T-helper 17 cell (primary cell): ENCODE data around the gene NAA10. TPM values are rescaled to one million over a fixed set of nuclear protein-coding genes. Genes with fewer than 3 reads are reported as not detected.

Experiments
- ATAC-seq: fragments of 150-1000 bp; cut with Tn5 transposase; 2 replicates; pipeline ENCODE4 v1.10.0; 2021; ENCODE audit warnings: mild to moderate bottlenecking, moderate library complexity
- DNase-seq, 3 donors: peaks; one replicate each; pipeline versions ENCODE4 v3.0.0 to v3.0.0-alpha.2; 2020 to 2021
- H3K9me3 ChIP-seq: one replicate; pipeline ENCODE4 v1.7.0; 2013; ENCODE audit warnings: low read length, mild to moderate bottlenecking; ENCODE audit not compliant: control insufficient read depth, poor library complexity, severe bottlenecking
- H3K27ac Mint-ChIP-seq: one replicate; pipeline ENCODE4 v1.8.0; 2022; ENCODE audit warnings: mild to moderate bottlenecking, moderate library complexity, mixed read lengths
- H3K27me3 Mint-ChIP-seq: one replicate; pipeline ENCODE4 v1.8.0; 2022; ENCODE audit warnings: mixed read lengths
- H3K36me3 Mint-ChIP-seq: one replicate; pipeline ENCODE4 v1.8.0; 2022; ENCODE audit warnings: low read depth, mixed read lengths
- H3K4me1 Mint-ChIP-seq: one replicate; pipeline ENCODE4 v1.8.0; 2022; ENCODE audit warnings: mild to moderate bottlenecking, mixed read lengths
- H3K4me3 Mint-ChIP-seq: one replicate; pipeline ENCODE4 v1.8.0; 2022; ENCODE audit warnings: mild to moderate bottlenecking, moderate library complexity, mixed read lengths
- total RNA-seq, 4 donors: library from RNA in 2 of 4; stranded (reverse) in 2 of 4; gene quantifications; one replicate each; pipeline ENCODE4 v1.2.3 and lab custom pipeline; 2022 to 2026

Gene NAA10
- total RNA-seq, 2 donors from 2014 or later: 42.8 to 48.5 TPM

GRCh38 chrX:153900831-153901752, 33.7 kb downstream of the NAA10 start:
- Mint-ChIP-seq H3K36me3 (no peaks in the 10 kb centered on the region), H3K27ac (no peak overlapping the region), H3K4me1 (peaks cover 26% of the 10 kb centered on the region), H3K27me3 (no peaks in the 10 kb centered on the region), H3K4me3 (peak overlapping the region; percentile 68)
- ATAC-seq (peak; percentile 96), DNase-seq (peak; percentile 31 to 43 (median 35))
- H3K9me3 ChIP-seq: no peaks in the 10 kb centered on the region

GRCh38 chrX:153897899-153898298, 36.9 kb downstream of the NAA10 start:
- DNase-seq: no peak
- H3K9me3 ChIP-seq: no peaks in the 10 kb centered on the region
- H3K4me3 Mint-ChIP-seq: no peak overlapping the region
- H3K27ac Mint-ChIP-seq: no peak overlapping the region
- peaks cover 2% of the 10 kb centered on the region for H3K36me3 Mint-ChIP-seq
- no peaks in the 10 kb centered on the region for H3K27me3 Mint-ChIP-seq
- peaks cover 12% of the 10 kb centered on the region for H3K4me1 Mint-ChIP-seq
- no peak for ATAC-seq

- no peak overlapping the region for H3K27ac Mint-ChIP-seq
- peaks cover 5% of the 10 kb centered on the region for H3K4me1 Mint-ChIP-seq
- no peaks in the 10 kb centered on the region for H3K9me3 ChIP-seq
- no peaks in the 10 kb centered on the region for H3K27me3 Mint-ChIP-seq
- H3K36me3 Mint-ChIP-seq: no peaks in the 10 kb centered on the region
- no peak overlapping the region for H3K4me3 Mint-ChIP-seq
- ATAC-seq (no peak), DNase-seq (no peak)
These were observed 45.7 kb downstream of the NAA10 start for GRCh38 chrX:153889123-153889522.

GRCh38 chrX:153888344-153888743, 46.5 kb downstream of the NAA10 start:
- H3K27ac Mint-ChIP-seq: no peak overlapping the region
- H3K27me3 Mint-ChIP-seq: no peaks in the 10 kb centered on the region
- H3K9me3 ChIP-seq: no peaks in the 10 kb centered on the region
- peaks cover 5% of the 10 kb centered on the region for H3K4me1 Mint-ChIP-seq
- H3K36me3 Mint-ChIP-seq: no peaks in the 10 kb centered on the region
- ATAC-seq (peak; percentile 63), DNase-seq (no peak)
- no peak overlapping the region for H3K4me3 Mint-ChIP-seq

- Mint-ChIP-seq H3K4me3 (no peak overlapping the region), H3K27me3 (no peaks in the 10 kb centered on the region)
These were observed 47.5 kb downstream of the NAA10 start for GRCh38 chrX:153887385-153887784.

GRCh38 chrX:153886915-153887314, 47.9 kb downstream of the NAA10 start:
- DNase-seq: no peak
- H3K36me3 Mint-ChIP-seq: no peaks in the 10 kb centered on the region
- no peak overlapping the region for H3K4me3 Mint-ChIP-seq

More at GRCh38 chrX:153887385-153887784, 47.5 kb downstream of the NAA10 start:
- H3K9me3 ChIP-seq: no peaks in the 10 kb centered on the region
- ATAC-seq (no peak), DNase-seq (no peak)
- peaks cover 6% of the 10 kb centered on the region for H3K4me1 Mint-ChIP-seq
- no peak overlapping the region for H3K27ac Mint-ChIP-seq
- no peaks in the 10 kb centered on the region for H3K36me3 Mint-ChIP-seq

GRCh38 chrX:153885968-153886903, 48.6 kb downstream of the NAA10 start, which contains the start of gene L1CAM:
Gene L1CAM, minus strand, starts transcription at chrX:153886173. Its CDS starts 10,337 bp downstream, at chrX:153875836.
- H3K27ac Mint-ChIP-seq: no peak within 1 kb of the TSS
- H3K36me3 Mint-ChIP-seq: no peaks in the 10 kb centered on the region
- H3K4me3 Mint-ChIP-seq: peak within 1 kb of the TSS; percentile 31
- DNase-seq: no peak
- H3K9me3 ChIP-seq: no peaks in the 10 kb centered on the region
- no peaks in the 10 kb centered on the region for H3K27me3 Mint-ChIP-seq
- peaks cover 8% of the 10 kb centered on the region for H3K4me1 Mint-ChIP-seq
- ATAC-seq: peak; percentile 57

More at GRCh38 chrX:153886915-153887314, 47.9 kb downstream of the NAA10 start:
- Mint-ChIP-seq H3K27ac (no peak overlapping the region), H3K27me3 (no peaks in the 10 kb centered on the region), H3K4me1 (peaks cover 8% of the 10 kb centered on the region)
- no peak for ATAC-seq
- H3K9me3 ChIP-seq: no peaks in the 10 kb centered on the region

GRCh38 chrX:153885208-153885787, 49.5 kb downstream of the NAA10 start:
- H3K36me3 Mint-ChIP-seq: no peaks in the 10 kb centered on the region
- ATAC-seq: peak; percentile 37
- no peak for DNase-seq
- H3K4me3 Mint-ChIP-seq: peak overlapping the region; percentile 31
- H3K27ac Mint-ChIP-seq: no peak overlapping the region
- no peaks in the 10 kb centered on the region for H3K27me3 Mint-ChIP-seq
- peaks cover 8% of the 10 kb centered on the region for H3K4me1 Mint-ChIP-seq
- H3K9me3 ChIP-seq: no peaks in the 10 kb centered on the region

- H3K27ac Mint-ChIP-seq: no peak overlapping the region
- DNase-seq (no peak), ATAC-seq (no peak)
- H3K9me3 ChIP-seq: no peaks in the 10 kb centered on the region
- peak overlapping the region; percentile 31 for H3K4me3 Mint-ChIP-seq
- peaks cover 8% of the 10 kb centered on the region for H3K4me1 Mint-ChIP-seq
- no peaks in the 10 kb centered on the region for H3K36me3 Mint-ChIP-seq
- no peaks in the 10 kb centered on the region for H3K27me3 Mint-ChIP-seq
These were observed 50.2 kb downstream of the NAA10 start for GRCh38 chrX:153884590-153884989.

- H3K9me3 ChIP-seq: no peaks in the 10 kb centered on the region
These were observed 50.7 kb downstream of the NAA10 start for GRCh38 chrX:153884136-153884535.

GRCh38 chrX:153883163-153883843, 51.5 kb downstream of the NAA10 start:
- no peak overlapping the region for H3K27ac Mint-ChIP-seq
- H3K36me3 Mint-ChIP-seq: no peaks in the 10 kb centered on the region

More at GRCh38 chrX:153884136-153884535, 50.7 kb downstream of the NAA10 start:
- no peaks in the 10 kb centered on the region for H3K36me3 Mint-ChIP-seq
- no peak overlapping the region for H3K27ac Mint-ChIP-seq
- ATAC-seq: no peak
- no peaks in the 10 kb centered on the region for H3K27me3 Mint-ChIP-seq
- DNase-seq: no peak
- H3K4me3 Mint-ChIP-seq: peak overlapping the region; percentile 31
- peaks cover 10% of the 10 kb centered on the region for H3K4me1 Mint-ChIP-seq

GRCh38 chrX:153882557-153882956, 52.3 kb downstream of the NAA10 start:
- no peak overlapping the region for H3K27ac Mint-ChIP-seq
- H3K4me1 Mint-ChIP-seq: peaks cover 11% of the 10 kb centered on the region
- no peaks in the 10 kb centered on the region for H3K9me3 ChIP-seq
- no peaks in the 10 kb centered on the region for H3K27me3 Mint-ChIP-seq
- no peak for DNase-seq
- no peaks in the 10 kb centered on the region for H3K36me3 Mint-ChIP-seq
- no peak for ATAC-seq
- no peak overlapping the region for H3K4me3 Mint-ChIP-seq

More at GRCh38 chrX:153883163-153883843, 51.5 kb downstream of the NAA10 start:
- no peaks in the 10 kb centered on the region for H3K27me3 Mint-ChIP-seq
- DNase-seq (no peak), ATAC-seq (no peak)
- peaks cover 11% of the 10 kb centered on the region for H3K4me1 Mint-ChIP-seq
- no peaks in the 10 kb centered on the region for H3K9me3 ChIP-seq
- no peak overlapping the region for H3K4me3 Mint-ChIP-seq
